Activated CD8-positive, alpha-beta T cell treated with anti-CD3 and anti-CD28 coated beads for 36 hours (primary cell): ENCODE data around the gene KCND3. TPM values are rescaled to one million over a fixed set of nuclear protein-coding genes. Genes with fewer than 3 reads are reported as not detected.

ENCODE experiments used
- ATAC-seq: fragments of 200-7000 bp; cut with Tn5 transposase; one replicate; pipeline ENCODE4 v1.10.0; 2021; ENCODE audit warnings: mild to moderate bottlenecking, moderate library complexity
- CTCF ChIA-PET: fragments of 350-600 bp; sonication (Branson Sonifier 250); formaldehyde crosslinking; loops from one replicate; lab custom pipeline; 2021; ENCODE audit warnings: antibody characterized with exemption; lab: Charles Lee
- POLR2A ChIA-PET: fragments of 350-600 bp; sonication (Branson Sonifier 250); formaldehyde crosslinking; loops from one replicate; lab custom pipeline; 2021; ENCODE audit warnings: antibody characterized with exemption; lab: Charles Lee
- DNase-seq: peaks from one replicate; pipeline ENCODE4 v3.0.0-alpha.2; 2020
- H3K27ac Mint-ChIP-seq: one replicate; pipeline ENCODE4 v1.8.0; 2021; ENCODE audit warnings: mild to moderate bottlenecking, mixed read lengths
- H3K27me3 Mint-ChIP-seq: one replicate; pipeline ENCODE4 v1.8.0; 2021; ENCODE audit warnings: mixed read lengths
- H3K36me3 Mint-ChIP-seq: one replicate; pipeline ENCODE4 v1.8.0; 2021; ENCODE audit warnings: low read depth, mixed read lengths
- H3K4me1 Mint-ChIP-seq: one replicate; pipeline ENCODE4 v1.8.0; 2021; ENCODE audit warnings: low read depth, mixed read lengths
- H3K4me3 Mint-ChIP-seq: one replicate; pipeline ENCODE4 v1.8.0; 2021; ENCODE audit warnings: mild to moderate bottlenecking, moderate library complexity, mixed read lengths
- H3K9me3 Mint-ChIP-seq: one replicate; pipeline ENCODE4 v1.8.0; 2021; ENCODE audit warnings: mixed read lengths
- intact Hi-C: fragments of 100-400 bp; cut with micrococcal nuclease; formaldehyde crosslinking; loops from one replicate; pipeline ENCODE4 v1.10.0; 2022
- total RNA-seq, 2 experiments: library from RNA; stranded (reverse); gene quantifications; one replicate each; pipeline ENCODE4 v1.2.3, GENCODE V29; 2021
- TF ChIP-seq, protein P1 (sequence below): fragments of 200-600 bp; IDR thresholded peaks from one replicate; pipeline ENCODE4 v1.8.0; 2022; ENCODE audit warnings: antibody characterized with exemption, mild to moderate bottlenecking

KCND3 gene
- total RNA-seq, 2 experiments from 2014 or later, result not detected

DNA sequence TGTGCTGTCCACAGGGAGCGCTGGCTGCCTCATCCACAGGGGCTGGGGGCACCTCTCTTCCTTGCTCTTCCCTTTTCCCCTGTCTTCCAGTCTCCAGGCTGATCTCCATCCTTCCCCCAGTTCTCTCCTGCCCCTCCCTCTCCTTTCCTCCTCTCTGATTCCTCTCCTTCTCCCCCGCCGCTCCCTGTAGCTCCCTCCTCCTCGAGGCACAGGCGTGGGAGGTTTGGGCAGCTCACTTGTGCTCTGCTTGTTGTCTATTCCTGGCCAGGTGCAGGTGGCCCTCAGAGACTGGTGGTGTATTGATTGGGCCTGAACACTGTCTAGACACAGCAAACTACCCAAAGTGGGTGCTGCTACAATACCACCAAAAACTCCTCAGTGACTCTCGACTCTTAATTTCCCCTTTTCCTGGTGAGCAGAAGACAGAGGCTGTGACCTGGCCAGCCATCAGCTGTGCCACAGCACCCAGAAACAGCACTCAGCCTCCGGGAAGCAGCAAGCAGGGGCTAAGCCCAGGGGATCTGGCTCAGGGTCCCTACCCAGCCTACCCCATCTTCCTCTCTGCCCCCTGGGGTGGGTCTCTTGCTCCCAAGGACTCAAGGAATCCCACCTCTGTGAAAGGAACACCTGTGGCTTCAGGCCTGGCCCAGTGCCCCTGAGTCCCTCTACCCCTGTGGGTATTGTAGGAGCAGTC lies 140.5 kb downstream of the KCND3 start:
- ChIA-PET POLR2A (no interaction called here), CTCF (no interaction called here)
- H3K4me1 Mint-ChIP-seq, result no peaks in the 10 kb centered on the region
- TF ChIP-seq, protein P1, sequence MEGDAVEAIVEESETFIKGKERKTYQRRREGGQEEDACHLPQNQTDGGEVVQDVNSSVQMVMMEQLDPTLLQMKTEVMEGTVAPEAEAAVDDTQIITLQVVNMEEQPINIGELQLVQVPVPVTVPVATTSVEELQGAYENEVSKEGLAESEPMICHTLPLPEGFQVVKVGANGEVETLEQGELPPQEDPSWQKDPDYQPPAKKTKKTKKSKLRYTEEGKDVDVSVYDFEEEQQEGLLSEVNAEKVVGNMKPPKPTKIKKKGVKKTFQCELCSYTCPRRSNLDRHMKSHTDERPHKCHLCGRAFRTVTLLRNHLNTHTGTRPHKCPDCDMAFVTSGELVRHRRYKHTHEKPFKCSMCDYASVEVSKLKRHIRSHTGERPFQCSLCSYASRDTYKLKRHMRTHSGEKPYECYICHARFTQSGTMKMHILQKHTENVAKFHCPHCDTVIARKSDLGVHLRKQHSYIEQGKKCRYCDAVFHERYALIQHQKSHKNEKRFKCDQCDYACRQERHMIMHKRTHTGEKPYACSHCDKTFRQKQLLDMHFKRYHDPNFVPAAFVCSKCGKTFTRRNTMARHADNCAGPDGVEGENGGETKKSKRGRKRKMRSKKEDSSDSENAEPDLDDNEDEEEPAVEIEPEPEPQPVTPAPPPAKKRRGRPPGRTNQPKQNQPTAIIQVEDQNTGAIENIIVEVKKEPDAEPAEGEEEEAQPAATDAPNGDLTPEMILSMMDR, result no peak
- H3K4me3 Mint-ChIP-seq, result no peak overlapping the region
- no peaks in the 10 kb centered on the region for H3K36me3 Mint-ChIP-seq
- H3K27me3 Mint-ChIP-seq, result peaks cover 5% of the 10 kb centered on the region
- no peak for DNase-seq
- H3K27ac Mint-ChIP-seq, result no peak overlapping the region
- no peak for ATAC-seq
- intact Hi-C loops, result no loop called here
- no peaks in the 10 kb centered on the region for H3K9me3 Mint-ChIP-seq

DNA sequence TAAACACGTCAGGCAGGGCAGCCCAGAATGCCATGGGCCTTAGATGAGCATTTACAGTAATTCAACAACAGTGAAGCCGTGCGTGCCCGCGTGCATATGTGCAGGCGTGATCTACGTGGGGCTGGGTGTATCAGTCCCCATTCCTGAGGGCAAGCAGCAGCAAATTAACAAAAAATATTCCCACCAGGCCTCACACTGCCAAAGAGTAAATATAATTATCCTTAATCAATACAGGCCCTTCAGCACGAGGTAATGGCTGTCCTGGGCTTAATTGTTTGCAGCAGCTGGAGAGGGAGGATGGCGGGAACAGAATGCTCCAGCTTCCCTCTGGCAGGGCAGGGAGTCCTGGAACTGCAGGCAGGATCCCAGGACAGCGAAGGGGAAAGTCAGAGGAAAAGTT lies 142.0 kb downstream of the KCND3 start:
- Mint-ChIP-seq H3K36me3 (no peaks in the 10 kb centered on the region), H3K27me3 (peaks cover 2% of the 10 kb centered on the region), H3K4me3 (no peak overlapping the region), H3K27ac (no peak overlapping the region), H3K4me1 (no peaks in the 10 kb centered on the region), H3K9me3 (no peaks in the 10 kb centered on the region)
- intact Hi-C loops, result no loop called here
- ChIA-PET CTCF (no interaction called here), POLR2A (no interaction called here)
- TF ChIP-seq, protein P1, result no peak
- ATAC-seq (no peak), DNase-seq (no peak)

DNA sequence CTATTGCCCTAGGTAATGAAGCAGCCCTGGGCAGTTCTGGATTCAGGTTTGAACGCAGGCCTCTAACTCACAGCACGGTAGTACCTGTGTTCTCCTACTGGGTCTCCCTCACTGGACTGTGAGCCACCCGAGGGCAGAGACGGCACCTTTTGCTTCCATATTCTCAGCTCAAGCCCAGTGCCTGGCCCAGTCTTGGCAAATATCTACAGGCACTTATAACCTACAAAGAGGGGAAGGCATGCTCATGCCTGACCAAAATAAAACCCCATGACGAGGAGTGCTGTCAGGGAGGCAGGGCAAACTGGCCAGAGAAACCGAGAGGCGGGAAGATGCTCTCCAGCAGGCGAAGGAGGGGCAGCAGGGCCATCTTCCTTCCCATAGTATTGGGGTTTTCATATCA lies 142.6 kb downstream of the KCND3 start:
- Mint-ChIP-seq H3K4me1 (no peaks in the 10 kb centered on the region), H3K27ac (no peak overlapping the region), H3K36me3 (no peaks in the 10 kb centered on the region), H3K9me3 (no peaks in the 10 kb centered on the region), H3K27me3 (peaks cover 2% of the 10 kb centered on the region), H3K4me3 (no peak overlapping the region)
- TF ChIP-seq, protein P1, result no peak
- ATAC-seq, result no peak
- ChIA-PET CTCF (no interaction called here), POLR2A (no interaction called here)
- no peak for DNase-seq
- intact Hi-C loops, result no loop called here

GRCh38 chr1:111843177-111843576 lies 146.3 kb downstream of the KCND3 start:
- ATAC-seq, result no peak
- Mint-ChIP-seq H3K36me3 (no peaks in the 10 kb centered on the region), H3K4me3 (no peak overlapping the region), H3K4me1 (no peaks in the 10 kb centered on the region), H3K9me3 (no peaks in the 10 kb centered on the region), H3K27me3 (peaks cover 5% of the 10 kb centered on the region), H3K27ac (no peak overlapping the region)
- TF ChIP-seq, protein P1, result no peak
- DNase-seq, result no peak
- intact Hi-C loops, result no loop called here
- POLR2A ChIA-PET, result no interaction called here
- CTCF ChIA-PET, result no interaction called here

- no peak for ATAC-seq
These were observed 147.1 kb downstream of the KCND3 start for GRCh38 chr1:111842411-111842810.

More at GRCh38 chr1:111842411-111842810, 147.1 kb downstream of the KCND3 start:
- H3K27me3 Mint-ChIP-seq, result peaks cover 5% of the 10 kb centered on the region
- TF ChIP-seq, protein P1, result no peak
- intact Hi-C loops, result no loop called here
- no peak for DNase-seq
- POLR2A ChIA-PET, result no interaction called here
- H3K36me3 Mint-ChIP-seq, result no peaks in the 10 kb centered on the region
- no peak overlapping the region for H3K27ac Mint-ChIP-seq
- H3K9me3 Mint-ChIP-seq, result no peaks in the 10 kb centered on the region
- CTCF ChIA-PET, result no interaction called here
- H3K4me1 Mint-ChIP-seq, result no peaks in the 10 kb centered on the region
- H3K4me3 Mint-ChIP-seq, result no peak overlapping the region
